SK-N-SH (cell line): ENCODE results near the gene PLAAT4. TPM values are rescaled to one million over a fixed set of nuclear protein-coding genes. Genes with fewer than 3 reads are reported as not detected.

Source experiments
- CTCF ChIA-PET: fragments of 300-600, 350-600 bp; formaldehyde crosslinking; extraction: SDS; loops from one replicate; lab custom pipeline; 2021; lab: Yijun Ruan, JAX
- POLR2A ChIA-PET: fragments of 350-600 bp; sonication (Branson Sonifier 250); formaldehyde crosslinking; extraction: SDS; loops from one replicate; lab custom pipeline; 2020; ENCODE audit warnings: antibody characterized with exemption, inconsistent platforms; lab: Yijun Ruan, JAX
- DNase-seq: peaks from one replicate; pipeline ENCODE4 v3.0.0; 2012
- H2AFZ ChIP-seq: fragments of 200-600 bp; sonication (generic); 2 replicates; pipeline ENCODE4 v1.8.1; 2016; ENCODE audit warnings: antibody characterized with exemption, mild to moderate bottlenecking, low read depth
- H3F3A ChIP-seq: fragments of 200-600 bp; sonication (generic); replicated peaks from 2 replicates; pipeline ENCODE3; 2016; ENCODE audit warnings: antibody characterized with exemption, mild to moderate bottlenecking; ENCODE audit not compliant: insufficient read depth
- H3K27ac ChIP-seq, 2 experiments: fragments of 200-500 bp in 1 of 2; fragments of 200-600 bp in 1 of 2; sonication (Bioruptor generic) in 1 of 2; sonication (generic), shearing (Covaris generic) in 1 of 2; 2 replicates each; pipeline versions ENCODE4 v1.5.1 to v1.6.1; 2014 to 2016; ENCODE audit warnings: low read depth in 2 of 2, inconsistent platforms in 1 of 2, low read length in 1 of 2, mild to moderate bottlenecking in 1 of 2, mixed read lengths in 1 of 2
- H3K27me3 ChIP-seq: fragments of 200-600 bp; sonication (generic), shearing (Covaris generic); 2 replicates; pipeline ENCODE4 v1.6.1; 2016; ENCODE audit warnings: mixed run types; ENCODE audit not compliant: insufficient read depth
- H3K36me3 ChIP-seq, 2 experiments: fragments of 200-500 bp in 1 of 2; fragments of 200-600 bp in 1 of 2; sonication (Bioruptor generic) in 1 of 2; sonication (generic) in 1 of 2; replicated peaks in 1 of 2; 2 replicates each; pipeline versions ENCODE3 to v1.5.1; 2014 to 2016; ENCODE audit warnings: low read length in 1 of 2, mild to moderate bottlenecking in 1 of 2; ENCODE audit not compliant: insufficient read depth in 2 of 2, control insufficient read depth in 1 of 2
- H3K4me1 ChIP-seq, 2 experiments: fragments of 200-500 bp in 1 of 2; fragments of 200-600 bp in 1 of 2; sonication (Bioruptor generic) in 1 of 2; sonication (generic), shearing (Covaris generic) in 1 of 2; 2 replicates each; pipeline versions ENCODE4 v1.5.1 to v1.6.1; 2014 to 2016; ENCODE audit warnings: low read depth in 1 of 2, low read length in 1 of 2, mixed run types in 1 of 2; ENCODE audit not compliant: insufficient read depth in 2 of 2, control insufficient read depth in 1 of 2
- H3K4me2 ChIP-seq: fragments of 200-600 bp; sonication (generic), shearing (Covaris generic); 2 replicates; pipeline ENCODE4 v1.6.1; 2017; ENCODE audit warnings: mixed run types
- H3K4me3 ChIP-seq, 2 experiments: fragments of 200-500 bp in 1 of 2; fragments of 200-600 bp in 1 of 2; sonication (Bioruptor generic) in 1 of 2; sonication (generic), shearing (Covaris generic) in 1 of 2; 2 replicates each; pipeline versions ENCODE4 v1.5.1 to v1.8.1; 2014 to 2016; ENCODE audit warnings: low read depth in 2 of 2, inconsistent platforms in 1 of 2, low read length in 1 of 2, mild to moderate bottlenecking in 1 of 2, mixed read lengths in 1 of 2, moderate library complexity in 1 of 2
- H3K79me2 ChIP-seq: fragments of 200-600 bp; sonication (generic); 2 replicates; pipeline ENCODE4 v1.8.1; 2017; ENCODE audit warnings: mild to moderate bottlenecking; ENCODE audit not compliant: insufficient read depth
- H3K9ac ChIP-seq: fragments of 200-600 bp; sonication (generic); 2 replicates; pipeline ENCODE4 v1.6.1; 2017; ENCODE audit warnings: mixed run types
- H3K9me2 ChIP-seq: fragments of 200-600 bp; sonication (generic); 2 replicates; pipeline ENCODE4 v1.6.1; 2017; ENCODE audit warnings: mixed run types
- H3K9me3 ChIP-seq: fragments of 200-600 bp; sonication (generic); 2 replicates; pipeline ENCODE4 v1.6.1; 2017; ENCODE audit warnings: mixed run types, mild to moderate bottlenecking, moderate library complexity
- H4K20me1 ChIP-seq: fragments of 200-600 bp; sonication (generic); 2 replicates; pipeline ENCODE4 v1.6.1; 2017; ENCODE audit warnings: mild to moderate bottlenecking, mixed run types; ENCODE audit not compliant: insufficient read depth
- CHD2 ChIP-seq: fragments of 150-350 bp; IDR thresholded peaks from 2 replicates; pipeline ENCODE4 v1.6.1; 2018; ENCODE audit warnings: low read length; ENCODE audit not compliant: partially characterized antibody
- EZH2phosphoT487 ChIP-seq: fragments of 200-600 bp; sonication (generic); IDR thresholded peaks from 2 replicates; pipeline ENCODE4 v1.6.1; 2017; ENCODE audit warnings: low read depth, mixed run types, mild to moderate bottlenecking, antibody characterized with exemption, moderate library complexity, borderline replicate concordance
- FOXM1 ChIP-seq: IDR thresholded peaks from 2 replicates; pipeline ENCODE4 v1.4.0; 2012; ENCODE audit warnings: low read depth, mild to moderate bottlenecking
- GABPA ChIP-seq: IDR thresholded peaks from 2 replicates; pipeline ENCODE4 v1.4.0; 2012; ENCODE audit warnings: low read depth, mild to moderate bottlenecking
- JUND ChIP-seq: IDR thresholded peaks from 2 replicates; pipeline ENCODE4 v1.4.0; 2012
- MEF2A ChIP-seq: IDR thresholded peaks from 2 replicates; pipeline ENCODE4 v1.4.0; 2012; ENCODE audit warnings: low read depth, borderline replicate concordance
- MXI1 ChIP-seq: IDR thresholded peaks from 2 replicates; pipeline ENCODE4 v1.6.1; 2012; ENCODE audit warnings: mild to moderate bottlenecking, low read depth, low read length, improper control_type of control experiment
- NFIC ChIP-seq: IDR thresholded peaks from 2 replicates; pipeline ENCODE4 v1.4.0; 2012; ENCODE audit warnings: borderline replicate concordance
- RAD21 ChIP-seq: IDR thresholded peaks from 2 replicates; pipeline ENCODE4 v1.6.1; 2012; ENCODE audit warnings: mild to moderate bottlenecking, low read length
- RCOR1 ChIP-seq: fragments of 150-350 bp; IDR thresholded peaks from 2 replicates; pipeline ENCODE4 v1.6.1; 2017; ENCODE audit warnings: antibody characterized with exemption, low read length
- RFX5 ChIP-seq: IDR thresholded peaks from 2 replicates; pipeline ENCODE4 v1.6.1; 2012; ENCODE audit warnings: mild to moderate bottlenecking, improper control_type of control experiment, low read length
- RXRA ChIP-seq: IDR thresholded peaks from 2 replicates; pipeline ENCODE4 v1.4.0; 2012; ENCODE audit warnings: low read depth, mild to moderate bottlenecking, borderline replicate concordance
- TAF1 ChIP-seq: IDR thresholded peaks from 2 replicates; pipeline ENCODE4 v1.6.1; 2012; ENCODE audit warnings: low read depth, mild to moderate bottlenecking, low read length, moderate library complexity, borderline replicate concordance
- TEAD4 ChIP-seq: IDR thresholded peaks from 2 replicates; pipeline ENCODE4 v1.4.0; 2012; ENCODE audit warnings: mild to moderate bottlenecking, borderline replicate concordance; ENCODE audit not compliant: insufficient read depth
- YY1 ChIP-seq: IDR thresholded peaks from 2 replicates; pipeline ENCODE4 v1.4.0; 2012; ENCODE audit warnings: low read depth, mild to moderate bottlenecking
- WGBS: methylation state at CpG from one replicate; pipeline ENCODE4 v1.1.6; 2017; ENCODE audit warnings: low lambda C conversion rate; 5-methylcytosine and 5-hydroxymethylcytosine counted together
- polyA plus RNA-seq, 3 experiments: library from polyadenylated mRNA; depleted of rRNA; stranded (reverse); fragments of >200 nt; gene quantifications; 2 replicates each; pipeline ENCODE4 v1.2.3, GENCODE V29; 2012
- TF ChIP-seq, protein P1 (sequence below): fragments of 200-600 bp; sonication (generic); IDR thresholded peaks from 2 replicates; pipeline ENCODE4 v1.6.1; 2017; ENCODE audit warnings: antibody characterized with exemption, mild to moderate bottlenecking, moderate library complexity
- TF ChIP-seq, protein P2 (sequence below): fragments of 150-350 bp; IDR thresholded peaks from 2 replicates; pipeline ENCODE4 v1.6.1; 2017; ENCODE audit warnings: antibody characterized with exemption, low read length, low read depth, borderline replicate concordance
- TF ChIP-seq, protein P3 (sequence below): IDR thresholded peaks from 2 replicates; pipeline ENCODE4 v1.4.0; 2012; ENCODE audit warnings: low read depth, borderline replicate concordance
- TF ChIP-seq, protein P4 (sequence below): fragments of 150-350 bp; IDR thresholded peaks from 2 replicates; pipeline ENCODE4 v1.6.1; 2016; ENCODE audit warnings: mild to moderate bottlenecking, low read depth, low read length

Gene PLAAT4
- polyA plus RNA-seq, 1 of the 3 experiments (the other 2 are of a cell fraction): 5.6 TPM

DNA sequence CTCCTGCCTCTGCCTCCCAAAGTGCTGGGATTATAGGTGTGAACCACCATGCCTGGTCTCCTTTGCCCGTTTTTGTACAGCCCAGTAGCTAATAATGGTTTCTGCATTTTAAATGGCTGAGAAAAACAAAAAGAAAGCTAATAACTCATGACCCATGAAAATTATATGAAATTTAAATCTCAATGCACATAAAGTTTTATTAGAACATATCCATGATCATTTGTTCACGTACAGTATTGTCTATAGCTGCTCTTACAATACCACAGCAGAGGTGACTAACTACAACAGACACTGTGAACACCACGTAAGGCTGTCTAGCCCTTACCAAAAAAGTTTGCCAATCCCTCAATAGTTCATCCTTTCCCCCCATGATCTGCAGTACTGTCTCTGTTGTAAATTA, 33.0 kb downstream of the PLAAT4 start:
- H3K27me3 ChIP-seq: no peaks in the 10 kb centered on the region
- no peak overlapping the region for H3K9ac ChIP-seq
- no peaks in the 10 kb centered on the region for H4K20me1 ChIP-seq
- no peak overlapping the region for H2AFZ ChIP-seq
- ChIA-PET POLR2A (no interaction called here), CTCF (no interaction called here)
- H3F3A ChIP-seq: peaks cover 3% of the 10 kb centered on the region
- no peak overlapping the region for H3K27ac ChIP-seq
- no peak overlapping the region for H3K4me3 ChIP-seq
- peaks cover 0 to 5% of the 10 kb centered on the region in 2 experiments; a peak in 1 of 4 replicates for H3K4me1 ChIP-seq
- H3K9me3 ChIP-seq: no peaks in the 10 kb centered on the region
- TF ChIP-seq TEAD4 (no peak), RAD21 (no peak), NFIC (no peak), RCOR1 (no peak), RXRA (no peak), RFX5 (no peak), MXI1 (no peak), EZH2phosphoT487 (no peak)
- TF ChIP-seq, protein P1, sequence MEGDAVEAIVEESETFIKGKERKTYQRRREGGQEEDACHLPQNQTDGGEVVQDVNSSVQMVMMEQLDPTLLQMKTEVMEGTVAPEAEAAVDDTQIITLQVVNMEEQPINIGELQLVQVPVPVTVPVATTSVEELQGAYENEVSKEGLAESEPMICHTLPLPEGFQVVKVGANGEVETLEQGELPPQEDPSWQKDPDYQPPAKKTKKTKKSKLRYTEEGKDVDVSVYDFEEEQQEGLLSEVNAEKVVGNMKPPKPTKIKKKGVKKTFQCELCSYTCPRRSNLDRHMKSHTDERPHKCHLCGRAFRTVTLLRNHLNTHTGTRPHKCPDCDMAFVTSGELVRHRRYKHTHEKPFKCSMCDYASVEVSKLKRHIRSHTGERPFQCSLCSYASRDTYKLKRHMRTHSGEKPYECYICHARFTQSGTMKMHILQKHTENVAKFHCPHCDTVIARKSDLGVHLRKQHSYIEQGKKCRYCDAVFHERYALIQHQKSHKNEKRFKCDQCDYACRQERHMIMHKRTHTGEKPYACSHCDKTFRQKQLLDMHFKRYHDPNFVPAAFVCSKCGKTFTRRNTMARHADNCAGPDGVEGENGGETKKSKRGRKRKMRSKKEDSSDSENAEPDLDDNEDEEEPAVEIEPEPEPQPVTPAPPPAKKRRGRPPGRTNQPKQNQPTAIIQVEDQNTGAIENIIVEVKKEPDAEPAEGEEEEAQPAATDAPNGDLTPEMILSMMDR: no peak
- no peaks in the 10 kb centered on the region for H3K79me2 ChIP-seq
- H3K9me2 ChIP-seq: no peaks in the 10 kb centered on the region
- no peak for DNase-seq
- WGBS: 89% methylated on average over 3 of the region's 3 CpGs
- H3K36me3 ChIP-seq: no peaks in the 10 kb centered on the region
- H3K4me2 ChIP-seq: no peak overlapping the region

DNA sequence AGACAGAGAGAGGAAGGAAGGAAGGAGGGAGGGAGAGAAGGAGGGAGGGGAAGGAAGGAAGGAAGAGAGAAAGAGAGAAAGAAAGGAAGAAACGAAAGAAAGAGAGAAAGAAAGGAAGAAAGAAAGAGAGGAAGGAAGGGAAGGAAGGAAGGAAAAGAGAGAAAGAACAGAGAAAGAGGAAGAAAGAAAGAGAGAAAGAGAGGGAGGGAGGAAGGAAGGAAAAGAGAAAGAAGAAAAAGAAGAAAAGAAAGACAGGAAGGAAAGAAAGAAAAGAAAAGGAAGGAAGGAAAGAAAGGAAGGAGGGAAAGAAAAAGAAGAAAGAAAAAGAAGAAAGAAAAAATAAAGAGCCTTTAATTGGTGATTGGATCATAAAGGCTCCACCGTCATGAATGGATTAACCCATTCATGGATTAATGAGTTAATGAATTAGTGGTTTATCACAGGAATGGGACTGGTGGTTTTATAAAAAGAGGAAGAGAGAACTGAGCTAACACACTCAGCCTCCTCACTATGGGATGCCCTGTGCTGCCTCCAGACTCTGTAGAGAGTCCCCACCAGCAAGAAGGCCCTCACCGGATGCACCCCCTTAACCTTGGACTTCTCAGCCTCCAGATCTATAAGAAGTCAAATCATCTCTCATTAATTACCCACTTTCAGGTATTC, 35.5 kb downstream of the PLAAT4 start:
- Histone ChIP-seq H3F3A (peaks cover 3% of the 10 kb centered on the region), H4K20me1 (no peaks in the 10 kb centered on the region), H3K27ac (no peak overlapping the region), H3K79me2 (no peaks in the 10 kb centered on the region), H2AFZ (no peak overlapping the region), H3K27me3 (no peaks in the 10 kb centered on the region), H3K9me2 (no peaks in the 10 kb centered on the region), H3K9ac (no peak overlapping the region), H3K9me3 (no peaks in the 10 kb centered on the region), H3K4me2 (no peak overlapping the region), H3K4me3 (no peak overlapping the region), H3K36me3 (no peaks in the 10 kb centered on the region), H3K4me1 (peaks cover 0 to 2% of the 10 kb centered on the region in 2 experiments; a peak in 1 of 4 replicates)
- DNase-seq: no peak
- WGBS: 39% methylated on average over 3 of the region's 3 CpGs
- ChIA-PET POLR2A (no interaction called here), CTCF (no interaction called here)
- TF ChIP-seq MXI1 (no peak), JUND (no peak), NFIC (no peak), TAF1 (no peak), MEF2A (no peak), RAD21 (no peak), FOXM1 (no peak), CHD2 (no peak), RFX5 (no peak), RXRA (no peak), YY1 (no peak), GABPA (no peak)
- TF ChIP-seq, protein P2, sequence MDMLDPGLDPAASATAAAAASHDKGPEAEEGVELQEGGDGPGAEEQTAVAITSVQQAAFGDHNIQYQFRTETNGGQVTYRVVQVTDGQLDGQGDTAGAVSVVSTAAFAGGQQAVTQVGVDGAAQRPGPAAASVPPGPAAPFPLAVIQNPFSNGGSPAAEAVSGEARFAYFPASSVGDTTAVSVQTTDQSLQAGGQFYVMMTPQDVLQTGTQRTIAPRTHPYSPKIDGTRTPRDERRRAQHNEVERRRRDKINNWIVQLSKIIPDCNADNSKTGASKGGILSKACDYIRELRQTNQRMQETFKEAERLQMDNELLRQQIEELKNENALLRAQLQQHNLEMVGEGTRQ: no peak
- TF ChIP-seq, protein P3, sequence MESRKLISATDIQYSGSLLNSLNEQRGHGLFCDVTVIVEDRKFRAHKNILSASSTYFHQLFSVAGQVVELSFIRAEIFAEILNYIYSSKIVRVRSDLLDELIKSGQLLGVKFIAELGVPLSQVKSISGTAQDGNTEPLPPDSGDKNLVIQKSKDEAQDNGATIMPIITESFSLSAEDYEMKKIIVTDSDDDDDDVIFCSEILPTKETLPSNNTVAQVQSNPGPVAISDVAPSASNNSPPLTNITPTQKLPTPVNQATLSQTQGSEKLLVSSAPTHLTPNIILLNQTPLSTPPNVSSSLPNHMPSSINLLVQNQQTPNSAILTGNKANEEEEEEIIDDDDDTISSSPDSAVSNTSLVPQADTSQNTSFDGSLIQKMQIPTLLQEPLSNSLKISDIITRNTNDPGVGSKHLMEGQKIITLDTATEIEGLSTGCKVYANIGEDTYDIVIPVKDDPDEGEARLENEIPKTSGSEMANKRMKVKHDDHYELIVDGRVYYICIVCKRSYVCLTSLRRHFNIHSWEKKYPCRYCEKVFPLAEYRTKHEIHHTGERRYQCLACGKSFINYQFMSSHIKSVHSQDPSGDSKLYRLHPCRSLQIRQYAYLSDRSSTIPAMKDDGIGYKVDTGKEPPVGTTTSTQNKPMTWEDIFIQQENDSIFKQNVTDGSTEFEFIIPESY: no peak
- TF ChIP-seq, protein P4, sequence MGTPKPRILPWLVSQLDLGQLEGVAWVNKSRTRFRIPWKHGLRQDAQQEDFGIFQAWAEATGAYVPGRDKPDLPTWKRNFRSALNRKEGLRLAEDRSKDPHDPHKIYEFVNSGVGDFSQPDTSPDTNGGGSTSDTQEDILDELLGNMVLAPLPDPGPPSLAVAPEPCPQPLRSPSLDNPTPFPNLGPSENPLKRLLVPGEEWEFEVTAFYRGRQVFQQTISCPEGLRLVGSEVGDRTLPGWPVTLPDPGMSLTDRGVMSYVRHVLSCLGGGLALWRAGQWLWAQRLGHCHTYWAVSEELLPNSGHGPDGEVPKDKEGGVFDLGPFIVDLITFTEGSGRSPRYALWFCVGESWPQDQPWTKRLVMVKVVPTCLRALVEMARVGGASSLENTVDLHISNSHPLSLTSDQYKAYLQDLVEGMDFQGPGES: no peak
